Spinal cord (tissue), 10 donors: ENCODE measurements around the gene TRERF1. TPM values are rescaled to one million over a fixed set of nuclear protein-coding genes. Genes with fewer than 3 reads are reported as not detected.

Experiments
- DNase-seq, 6 donors: peaks; one replicate each; pipeline versions ENCODE4 v3.0.0 to v3.0.0-alpha.2; 2013 to 2015; ENCODE audit warnings: low spot score in 6 of 6, low read depth in 4 of 6
- H3K27ac ChIP-seq: one replicate; pipeline ENCODE4 v1.5.1; 2013; ENCODE audit warnings: low read depth, low read length, control low read depth
- H3K27me3 ChIP-seq: one replicate; pipeline ENCODE4 v1.6.1; 2013; ENCODE audit warnings: low read length; ENCODE audit not compliant: control insufficient read depth, insufficient read depth
- H3K36me3 ChIP-seq: one replicate; pipeline ENCODE4 v1.6.1; 2013; ENCODE audit warnings: low read length; ENCODE audit not compliant: control insufficient read depth, insufficient read depth
- H3K4me1 ChIP-seq: one replicate; pipeline ENCODE4 v1.6.1; 2013; ENCODE audit warnings: low read length; ENCODE audit not compliant: control insufficient read depth, insufficient read depth
- H3K4me3 ChIP-seq: one replicate; pipeline ENCODE4 v1.5.1; 2013; ENCODE audit warnings: low read depth, low read length, control low read depth
- H3K9me3 ChIP-seq: one replicate; pipeline ENCODE4 v1.6.1; 2013; ENCODE audit warnings: low read length; ENCODE audit not compliant: control insufficient read depth, insufficient read depth
- WGBS: methylation state at CpG from one replicate; pipeline ENCODE4 v1.1.5; 2013; ENCODE audit warnings: missing lambda C conversion rate; ENCODE audit not compliant: insufficient coverage; 5-methylcytosine and 5-hydroxymethylcytosine counted together
- polyA plus RNA-seq, 2 donors: library from polyadenylated mRNA; unstranded; fragments of 120-200 nt; gene quantifications; one replicate each; pipeline ENCODE4 v1.2.1, GENCODE V29; 2013; ENCODE audit not compliant: insufficient read length in 2 of 2
- total RNA-seq, 2 donors: library from RNA; depleted of rRNA in 1 of 2; stranded (reverse); fragments of 120-200 nt in 1 of 2; fragments of >200 nt in 1 of 2; gene quantifications; one replicate each; pipeline versions ENCODE4 v1.2.3 to v1.2.4, GENCODE V29; 2013 to 2014
- donor health status: healthy.

TRERF1 gene
- total and polyA plus RNA-seq, 4 donors = 4.8 to 9.4 (median 7.4) TPM

GRCh38 chr6:42296614-42297013, 155.1 kb downstream of the TRERF1 start:
- WGBS = 75% methylated on average over 1 of the region's 3 CpGs
- H3K4me3 ChIP-seq = no peak overlapping the region

DNA sequence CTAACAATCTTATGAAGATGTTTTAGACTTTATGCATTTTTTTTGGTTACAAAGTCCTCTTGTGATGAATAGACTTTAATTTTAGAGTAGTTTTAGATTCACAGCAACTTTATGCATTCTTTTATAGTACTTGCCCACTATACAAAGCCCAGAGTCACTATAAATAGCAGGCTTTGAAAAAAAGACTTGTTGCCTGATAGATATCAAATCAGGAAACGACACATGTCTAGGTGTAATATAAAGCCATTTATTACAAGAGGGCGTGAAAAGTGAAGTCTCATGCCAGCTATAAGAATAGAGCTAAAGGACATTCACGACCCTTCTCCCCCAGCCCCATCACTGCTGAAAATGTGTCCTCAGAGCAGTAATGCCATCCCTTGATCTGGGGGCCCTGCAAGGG, 156.0 kb downstream of the TRERF1 start:
- DNase-seq = no peak
- no peaks in the 10 kb centered on the region for H3K4me1 ChIP-seq
- H3K36me3 ChIP-seq = peaks cover 4% of the 10 kb centered on the region
- no peak overlapping the region for H3K4me3 ChIP-seq
- no peaks in the 10 kb centered on the region for H3K9me3 ChIP-seq
- H3K27ac ChIP-seq = no peak overlapping the region
- no peaks in the 10 kb centered on the region for H3K27me3 ChIP-seq
- WGBS = 95% methylated on average over 3 of the region's 3 CpGs

More at GRCh38 chr6:42296614-42297013, 155.1 kb downstream of the TRERF1 start:
- Histone ChIP-seq H3K4me1 (no peaks in the 10 kb centered on the region), H3K36me3 (peaks cover 4% of the 10 kb centered on the region), H3K9me3 (no peaks in the 10 kb centered on the region), H3K27ac (no peak overlapping the region), H3K27me3 (no peaks in the 10 kb centered on the region)
- DNase-seq = no peak

GRCh38 chr6:42295181-42295580, 156.5 kb downstream of the TRERF1 start:
- H3K4me3 ChIP-seq = no peak overlapping the region
- peaks cover 4% of the 10 kb centered on the region for H3K36me3 ChIP-seq
- no CpG with 5 or more reads among the region's 1 CpG for WGBS
- H3K4me1 ChIP-seq = no peaks in the 10 kb centered on the region
- no peak for DNase-seq
- no peaks in the 10 kb centered on the region for H3K9me3 ChIP-seq
- no peaks in the 10 kb centered on the region for H3K27me3 ChIP-seq
- H3K27ac ChIP-seq = no peak overlapping the region

DNA sequence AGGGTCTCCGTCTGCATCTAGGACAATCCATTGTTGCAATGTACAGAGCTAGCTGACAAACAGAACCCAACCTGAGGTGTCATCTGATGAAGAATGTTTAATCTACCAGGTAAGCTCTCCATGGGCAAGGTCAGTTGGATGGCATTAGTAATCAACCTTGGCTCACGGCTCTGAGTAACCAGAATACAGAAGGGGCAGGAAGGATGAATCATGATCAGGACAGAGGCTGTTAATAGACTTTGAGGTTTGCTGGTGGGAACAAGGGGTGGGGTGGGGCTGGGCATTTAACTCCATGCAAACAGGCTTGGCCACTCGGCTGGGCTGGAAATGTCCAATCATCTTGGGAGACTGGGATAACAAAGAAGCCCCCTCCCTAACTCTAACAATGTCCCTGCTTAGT, 157.0 kb downstream of the TRERF1 start:
- 93% methylated on average over 2 of the region's 3 CpGs for WGBS
- H3K4me3 ChIP-seq = no peak overlapping the region
- DNase-seq = no peak
- H3K27me3 ChIP-seq = no peaks in the 10 kb centered on the region
- H3K36me3 ChIP-seq = peaks cover 5% of the 10 kb centered on the region
- no peak overlapping the region for H3K27ac ChIP-seq
- H3K9me3 ChIP-seq = no peaks in the 10 kb centered on the region
- H3K4me1 ChIP-seq = no peaks in the 10 kb centered on the region

GRCh38 chr6:42293386-42293977, 158.2 kb downstream of the TRERF1 start:
- H3K27ac ChIP-seq = no peak overlapping the region
- no peaks in the 10 kb centered on the region for H3K27me3 ChIP-seq
- WGBS = 72% methylated on average over 3 of the region's 5 CpGs
- H3K4me3 ChIP-seq = no peak overlapping the region
- no peaks in the 10 kb centered on the region for H3K4me1 ChIP-seq
- peaks cover 4% of the 10 kb centered on the region for H3K36me3 ChIP-seq
- H3K9me3 ChIP-seq = no peaks in the 10 kb centered on the region
- DNase-seq = no peak

GRCh38 chr6:42292004-42292740, 159.6 kb downstream of the TRERF1 start:
- H3K4me3 ChIP-seq = no peak overlapping the region
- whole genome bisulfite sequencing = 82% methylated on average over 7 of the region's 9 CpGs
- no peak for DNase-seq
- H3K4me1 ChIP-seq = no peaks in the 10 kb centered on the region
- H3K27ac ChIP-seq = no peak overlapping the region
- H3K27me3 ChIP-seq = no peaks in the 10 kb centered on the region
- no peaks in the 10 kb centered on the region for H3K9me3 ChIP-seq
- H3K36me3 ChIP-seq = peaks cover 4% of the 10 kb centered on the region

DNA sequence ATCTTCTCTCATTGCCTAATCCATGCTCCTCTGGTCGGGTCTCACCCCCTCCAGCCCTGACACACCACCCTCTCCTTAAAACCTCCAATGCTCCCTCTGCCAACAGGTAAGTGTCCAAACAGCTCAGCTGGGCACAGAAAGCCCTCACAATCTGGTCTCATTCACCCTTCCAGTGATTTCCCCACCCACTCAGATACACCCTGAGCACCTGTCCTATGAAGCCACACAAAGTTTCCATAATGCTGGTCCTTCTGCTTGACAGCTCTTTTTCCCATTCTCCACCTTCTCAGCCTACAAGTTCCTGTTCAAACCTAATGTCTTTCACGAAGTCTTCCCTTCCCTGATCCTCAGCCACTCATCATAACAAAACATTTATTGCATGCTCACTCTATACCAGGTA, 164.0 kb downstream of the TRERF1 start:
- no peak overlapping the region for H3K27ac ChIP-seq
- no peaks in the 10 kb centered on the region for H3K4me1 ChIP-seq
- no peaks in the 10 kb centered on the region for H3K9me3 ChIP-seq
- no peaks in the 10 kb centered on the region for H3K27me3 ChIP-seq
- DNase-seq = no peak
- H3K36me3 ChIP-seq = peaks cover 4% of the 10 kb centered on the region
- H3K4me3 ChIP-seq = no peak overlapping the region
- 100% methylated on average over 1 of the region's 2 CpGs for WGBS

DNA sequence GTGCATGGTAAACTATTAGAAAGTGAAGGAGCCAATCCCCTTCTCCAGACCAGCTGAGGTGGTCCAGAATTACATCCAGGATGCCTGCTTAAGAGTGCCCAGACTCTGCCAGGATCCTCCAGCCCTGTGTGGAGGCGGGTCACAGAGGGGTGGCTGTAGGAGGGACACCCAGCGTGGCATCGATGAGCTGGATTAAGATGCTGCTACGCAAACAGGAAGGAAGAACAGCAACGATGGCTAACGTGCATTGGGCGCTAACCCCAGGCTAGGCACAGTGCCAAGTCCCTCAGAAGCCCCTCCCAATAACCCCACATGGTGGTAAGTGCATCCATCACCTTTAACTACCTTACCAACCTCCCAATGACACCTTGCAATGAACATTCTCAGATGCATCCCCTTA, 170.2 kb downstream of the TRERF1 start:
- DNase-seq = no peak
- H3K9me3 ChIP-seq = no peaks in the 10 kb centered on the region
- WGBS = 44% methylated on average over 6 of the region's 7 CpGs
- H3K4me3 ChIP-seq = no peak overlapping the region
- no peaks in the 10 kb centered on the region for H3K27me3 ChIP-seq
- peaks cover 12% of the 10 kb centered on the region for H3K36me3 ChIP-seq
- H3K4me1 ChIP-seq = peaks cover 26% of the 10 kb centered on the region
- H3K27ac ChIP-seq = no peak overlapping the region

DNA sequence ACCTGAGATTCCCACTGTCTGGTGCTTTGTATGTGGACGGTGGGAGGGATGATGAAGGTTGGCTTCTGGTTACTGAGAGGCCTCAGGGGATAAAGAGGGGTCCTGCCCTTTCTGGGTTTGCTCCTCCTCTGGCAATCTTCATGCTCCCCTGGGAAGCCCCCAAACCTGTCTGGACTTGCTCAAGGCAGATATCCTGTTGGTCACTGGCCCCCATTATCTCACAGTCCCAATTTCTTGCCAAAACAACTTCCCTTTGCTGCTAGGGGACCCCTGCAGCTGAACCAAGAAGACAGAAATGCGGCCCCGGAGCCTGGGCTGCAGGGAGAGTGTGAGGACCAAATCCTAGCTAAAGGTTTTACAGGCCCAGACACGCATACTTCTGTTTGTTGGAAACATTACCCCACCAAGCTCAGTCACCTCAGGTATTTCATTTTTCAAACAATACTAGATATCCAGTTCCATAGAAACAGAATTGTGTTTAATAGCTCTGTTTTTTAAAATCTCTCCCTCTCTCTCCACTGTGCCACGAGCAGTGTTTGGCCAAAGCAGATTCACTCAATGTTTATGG, 170.7 kb downstream of the TRERF1 start:
- H3K4me1 ChIP-seq = peaks cover 30% of the 10 kb centered on the region
- WGBS = 89% methylated on average over 3 of the region's 5 CpGs
- DNase-seq = no peak
- H3K36me3 ChIP-seq = peaks cover 12% of the 10 kb centered on the region
- H3K4me3 ChIP-seq = no peak overlapping the region
- no peak overlapping the region for H3K27ac ChIP-seq
- no peaks in the 10 kb centered on the region for H3K9me3 ChIP-seq
- H3K27me3 ChIP-seq = no peaks in the 10 kb centered on the region
